Activated CD4-positive, alpha-beta T cell treated with anti-CD3 and anti-CD28 coated beads for 1 hour (primary cell): ENCODE data around the gene PCCB.
"Not testable (repeated sequence)": the region's sequence is repeated elsewhere in the genome, so short reads cannot be mapped to it uniquely, and the experiment has no call there.

Experiments used
- DNase-seq: peaks from one replicate; pipeline ENCODE4 v3.0.0-alpha.2; 2020

The PCCB gene

DNA sequence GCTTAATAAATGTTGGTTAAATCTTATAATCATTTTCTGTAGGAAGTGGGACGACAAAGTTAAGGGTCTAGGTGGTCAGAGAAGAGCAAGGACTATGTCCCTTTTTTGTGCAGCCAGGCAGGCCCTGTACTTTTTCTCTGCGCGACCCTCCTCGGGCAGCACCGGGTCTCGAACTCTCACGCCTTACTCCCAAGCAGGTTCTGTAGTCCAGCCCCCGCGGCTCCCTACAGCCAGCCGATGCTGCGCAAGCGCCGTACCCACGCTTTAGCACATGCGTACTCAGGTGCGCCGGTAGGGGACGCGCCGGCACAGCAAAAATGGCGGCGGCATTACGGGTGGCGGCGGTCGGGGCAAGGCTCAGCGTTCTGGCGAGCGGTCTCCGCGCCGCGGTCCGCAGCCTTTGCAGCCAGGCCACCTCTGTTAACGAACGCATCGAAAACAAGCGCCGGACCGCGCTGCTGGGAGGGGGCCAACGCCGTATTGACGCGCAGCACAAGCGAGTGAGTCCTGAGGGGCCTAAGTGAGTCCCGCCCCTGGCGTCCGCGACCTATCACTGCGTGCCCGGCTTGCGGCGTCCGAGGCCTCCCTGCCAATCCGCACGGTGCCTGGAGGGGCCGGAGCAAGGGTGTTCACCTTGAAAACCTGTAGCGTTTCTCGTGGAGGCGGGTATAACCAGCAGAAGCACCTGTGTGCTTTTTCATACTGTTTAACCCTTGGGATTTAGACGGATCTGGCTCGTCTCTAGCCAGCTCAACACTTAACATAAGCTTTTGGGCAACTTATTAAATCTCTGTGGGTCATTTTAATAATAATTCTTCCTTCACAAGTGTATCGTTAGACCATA lies at the start of gene PCCB:
PCCB (plus strand) TSS at position 282 of the 844 bp plus-strand sequence; CDS start at position 318, 36 bp downstream.
- DNase-seq = peak; percentile 87

DNA sequence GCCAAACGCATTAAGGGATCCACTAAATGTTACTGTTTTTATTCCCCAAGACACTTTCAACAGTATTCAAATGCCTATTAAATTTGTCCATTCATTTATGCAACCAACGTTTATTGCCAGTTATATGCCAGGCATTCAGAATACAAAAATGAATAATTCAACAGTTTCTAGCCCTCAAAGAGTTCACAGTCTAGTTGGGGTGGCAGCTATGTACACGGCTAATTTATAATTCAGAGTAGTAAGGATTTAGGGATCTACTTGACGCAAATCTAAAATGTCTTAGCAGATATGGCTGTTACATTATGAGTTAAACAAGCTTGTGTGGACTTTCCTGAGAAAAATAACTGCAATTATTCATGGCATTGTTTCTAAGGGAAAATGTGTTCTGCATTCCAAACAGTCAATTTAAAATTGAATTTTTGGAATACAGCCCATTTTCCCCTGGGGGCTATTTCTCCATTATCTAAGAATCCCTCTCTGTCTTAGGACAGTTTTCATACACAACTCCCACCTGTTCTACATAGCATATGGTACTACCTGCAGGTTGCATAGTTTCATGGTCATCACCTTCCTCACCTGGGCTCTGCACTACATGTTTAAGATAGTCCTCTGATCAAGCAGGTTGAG lies 42.5 kb upstream of the PCCB start:
- no peak for DNase-seq

DNA sequence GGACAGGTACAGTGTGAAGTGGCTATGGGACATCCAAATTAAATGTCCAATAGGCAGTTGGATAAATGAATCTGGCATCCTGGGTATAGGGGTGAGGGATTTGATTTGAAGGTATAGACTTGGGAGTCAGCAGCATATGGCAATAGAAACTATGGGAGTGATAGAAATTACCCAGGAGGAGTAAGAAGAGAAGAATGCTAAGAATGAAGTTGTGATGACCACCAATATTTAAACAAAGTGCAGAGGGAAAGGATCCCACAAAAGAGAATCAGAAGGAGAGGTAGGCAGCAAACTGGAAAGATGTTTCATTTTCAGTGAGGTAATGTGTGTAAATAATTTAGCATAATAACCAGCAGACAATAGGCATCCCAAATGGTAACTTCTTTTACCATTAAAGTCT lies 40.2 kb upstream of the PCCB start:
- DNase-seq = no peak

DNA sequence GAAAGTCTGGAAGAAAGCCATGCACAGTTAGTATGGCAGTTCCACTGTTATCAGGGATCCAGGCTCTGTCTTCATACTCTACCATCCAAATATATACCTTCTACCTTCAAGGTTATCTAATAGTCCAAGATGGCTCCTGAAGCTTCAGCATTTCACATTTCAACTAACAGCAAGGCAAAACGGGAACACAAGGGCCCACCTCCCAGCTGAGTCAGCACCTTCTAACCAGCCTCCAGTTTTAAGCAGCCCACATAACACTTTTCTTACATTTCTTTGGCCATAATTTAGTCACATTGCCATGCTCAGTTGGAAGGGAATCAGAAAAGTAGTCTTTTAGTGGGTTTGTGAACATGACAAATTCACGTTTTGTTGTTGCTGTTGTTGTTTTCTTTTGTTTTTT lies 38.6 kb upstream of the PCCB start:
- no peak for DNase-seq

DNA sequence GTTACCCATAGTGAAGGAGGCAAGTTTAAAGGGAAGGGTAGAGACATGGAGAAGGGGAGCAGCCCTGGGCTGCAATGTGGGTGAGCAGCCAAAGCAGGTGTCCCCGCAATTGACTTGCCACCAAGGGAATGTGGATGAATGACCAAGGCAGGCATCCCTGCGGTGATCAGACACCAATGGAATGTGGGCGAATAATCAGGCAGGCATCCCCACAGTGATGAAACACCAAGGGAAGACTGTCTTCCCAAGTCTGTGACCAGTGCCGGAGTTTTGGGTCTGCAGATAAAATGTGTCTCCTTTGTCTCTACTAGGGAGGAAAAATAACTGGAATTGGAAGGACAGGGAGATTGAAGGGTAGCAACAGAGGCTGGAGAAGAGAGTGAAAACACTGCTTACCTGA lies 27.4 kb upstream of the PCCB start:
- DNase-seq = not testable (repeated sequence)

DNA sequence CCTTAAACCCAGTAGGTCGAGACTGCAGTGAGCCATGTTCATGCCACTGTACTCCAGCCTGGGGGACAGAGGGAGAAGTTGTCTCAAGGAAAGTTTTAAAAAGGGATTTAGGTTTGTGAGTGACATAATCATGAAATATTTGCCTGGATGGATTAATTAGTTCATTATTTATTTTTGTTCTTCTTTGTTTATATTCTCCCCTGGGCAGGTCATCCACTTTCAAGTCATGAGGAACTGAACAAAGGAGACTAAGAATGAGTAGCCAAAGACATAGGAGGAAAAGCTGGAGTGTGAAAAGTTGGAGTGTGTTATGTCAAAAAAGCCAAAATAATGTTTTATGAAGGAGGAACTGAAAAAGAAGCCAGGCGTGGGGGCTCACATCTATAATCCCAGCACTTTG lies 17.7 kb upstream of the PCCB start:
- DNase-seq = no peak

DNA sequence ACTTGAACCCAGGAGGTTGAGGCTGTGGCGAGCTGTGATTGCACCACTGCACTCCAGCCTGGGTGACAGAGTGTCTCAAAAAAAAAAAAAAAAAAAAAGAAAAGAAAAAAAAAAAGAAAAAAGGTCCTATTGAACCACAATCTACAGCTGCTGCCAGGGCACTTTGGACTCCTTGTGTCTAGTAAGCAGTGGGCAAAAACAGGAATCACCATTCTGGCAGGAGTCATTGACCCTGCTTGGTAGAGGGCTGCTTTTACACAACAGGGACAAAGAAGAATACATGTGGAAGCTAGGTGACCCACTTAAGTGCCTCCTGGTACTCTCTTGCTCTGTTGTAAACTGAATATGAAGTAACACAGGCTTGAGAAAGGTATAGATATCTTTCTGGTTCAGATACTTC lies 14.6 kb upstream of the PCCB start:
- DNase-seq = no peak

DNA sequence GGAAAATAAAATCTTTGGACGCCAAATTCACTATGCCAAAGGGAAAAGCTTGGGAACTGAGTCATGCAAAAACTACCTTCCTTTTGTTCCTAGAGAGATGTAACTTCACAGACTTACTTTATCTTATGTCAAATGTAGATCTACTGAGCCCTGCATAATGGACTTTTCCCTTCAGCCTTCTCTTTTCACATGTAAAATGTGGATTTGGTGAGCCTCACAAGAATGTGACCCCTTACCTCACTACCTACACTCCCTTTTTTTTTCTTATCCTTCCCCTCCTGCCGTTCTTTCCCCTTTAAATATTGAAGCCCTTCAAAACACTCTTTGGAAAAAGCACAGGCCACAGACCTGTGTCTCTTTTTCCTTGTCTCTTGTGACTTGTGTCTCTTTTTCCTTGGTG lies 14.0 kb upstream of the PCCB start:
- DNase-seq = no peak

DNA sequence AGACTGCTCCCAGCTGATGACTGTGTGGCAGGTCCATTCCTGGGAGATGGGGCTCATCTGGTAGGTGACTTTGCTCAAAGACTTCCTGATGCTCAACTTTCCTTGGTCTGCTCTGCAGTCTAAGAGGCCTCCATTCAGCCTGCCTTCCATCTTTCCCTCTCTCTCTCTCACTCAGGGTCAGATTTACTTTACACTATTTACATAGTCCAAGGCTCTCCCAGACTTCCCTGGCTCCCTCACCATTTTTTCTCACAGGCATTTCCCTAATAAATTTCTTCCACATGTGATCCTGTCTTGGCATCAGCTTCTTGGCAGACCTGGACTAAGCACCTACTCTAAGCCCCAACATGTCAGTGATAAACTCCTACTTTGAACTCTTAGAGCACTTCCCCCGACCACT lies 13.0 kb upstream of the PCCB start:
- DNase-seq = no peak

DNA sequence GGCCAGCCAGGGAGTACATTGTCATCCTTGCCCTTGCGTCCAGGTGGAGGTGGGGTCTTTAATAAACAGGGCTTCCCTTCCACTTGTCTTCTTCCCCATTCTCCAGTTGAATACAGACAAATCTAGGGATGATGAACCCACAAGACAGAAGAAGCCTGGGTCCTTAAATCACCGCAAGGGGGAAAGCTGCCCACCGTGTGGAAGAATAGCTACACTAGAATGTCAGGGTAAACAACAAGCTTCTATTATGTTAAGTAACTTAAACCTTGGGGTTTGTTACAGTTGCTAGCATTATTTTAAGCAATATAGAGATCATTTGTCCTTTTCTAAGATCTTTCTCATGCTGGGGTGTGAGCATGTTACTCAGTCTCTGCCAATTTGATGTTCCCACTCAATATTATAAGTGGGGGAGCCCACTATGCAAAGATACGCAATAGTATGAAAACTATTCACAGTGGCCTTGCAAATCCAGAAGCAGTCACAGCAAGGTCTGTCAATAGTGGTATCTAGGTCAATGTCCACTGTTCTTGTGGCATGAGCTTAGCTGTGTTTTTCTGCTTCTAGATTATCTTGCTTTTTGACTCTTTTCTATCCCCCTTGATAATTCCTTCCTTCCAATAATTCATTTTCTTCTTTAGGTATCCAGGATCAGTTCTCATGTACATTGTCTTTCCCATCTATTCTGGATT lies 12.0 kb upstream of the PCCB start:
- no peak for DNase-seq

DNA sequence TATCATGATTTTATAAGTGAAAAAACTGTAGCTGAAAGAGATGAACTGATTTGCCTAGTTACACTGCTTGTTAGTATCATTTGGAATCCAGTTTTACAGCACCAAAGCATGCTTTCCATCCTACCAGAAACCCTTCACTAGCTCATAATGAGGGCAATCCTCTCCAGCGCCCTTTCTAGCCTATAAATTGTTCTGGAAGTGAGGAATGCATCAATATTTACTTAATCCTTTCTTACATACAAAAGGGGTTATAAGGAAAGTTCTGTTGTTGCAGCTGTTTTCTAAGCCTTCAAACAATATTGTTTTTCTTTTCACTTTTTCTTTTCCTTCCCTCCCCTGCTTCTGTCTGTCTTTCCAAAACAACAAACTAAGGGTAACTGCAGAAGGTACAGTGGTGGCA lies 11.0 kb upstream of the PCCB start:
- no peak for DNase-seq

DNA sequence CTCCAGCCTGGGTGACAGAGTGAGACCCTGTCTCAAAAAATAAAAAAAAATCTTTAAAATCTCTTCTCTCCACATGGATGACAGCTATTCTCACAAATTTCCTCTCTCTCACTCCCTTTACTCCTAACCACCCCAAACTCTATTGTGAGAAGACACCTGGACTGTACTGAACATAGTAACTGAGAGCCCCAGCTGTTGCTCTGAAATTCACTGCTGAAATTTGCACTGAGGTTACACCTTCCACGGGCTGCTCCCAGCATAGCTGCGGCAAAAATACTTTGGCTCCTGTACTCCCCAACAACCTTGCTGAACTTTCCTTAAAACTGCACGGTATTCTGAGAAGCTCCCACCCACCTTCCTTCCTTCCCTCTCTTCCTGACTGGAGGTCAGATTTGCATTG lies 4.4 kb upstream of the PCCB start:
- DNase-seq = no peak

DNA sequence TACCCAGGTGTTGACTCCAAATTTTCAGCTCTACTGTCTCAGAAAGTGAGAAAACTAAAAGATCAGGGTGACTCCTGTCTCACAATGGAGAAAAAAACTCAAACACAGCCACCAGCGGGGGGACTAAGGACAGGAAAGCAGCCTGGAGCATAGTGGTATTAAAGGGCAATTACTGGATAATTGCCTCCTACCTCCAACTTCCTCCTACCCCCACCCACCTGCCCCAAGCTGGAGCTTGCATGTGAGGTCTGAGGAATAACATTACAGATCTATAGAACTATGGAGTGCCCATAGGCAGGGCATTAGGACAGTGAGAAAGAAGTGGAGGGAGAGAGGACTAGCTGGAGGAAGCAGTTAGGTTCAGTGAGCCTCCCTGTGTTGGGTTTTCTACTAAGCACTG lies 2.7 kb upstream of the PCCB start:
- no peak for DNase-seq

DNA sequence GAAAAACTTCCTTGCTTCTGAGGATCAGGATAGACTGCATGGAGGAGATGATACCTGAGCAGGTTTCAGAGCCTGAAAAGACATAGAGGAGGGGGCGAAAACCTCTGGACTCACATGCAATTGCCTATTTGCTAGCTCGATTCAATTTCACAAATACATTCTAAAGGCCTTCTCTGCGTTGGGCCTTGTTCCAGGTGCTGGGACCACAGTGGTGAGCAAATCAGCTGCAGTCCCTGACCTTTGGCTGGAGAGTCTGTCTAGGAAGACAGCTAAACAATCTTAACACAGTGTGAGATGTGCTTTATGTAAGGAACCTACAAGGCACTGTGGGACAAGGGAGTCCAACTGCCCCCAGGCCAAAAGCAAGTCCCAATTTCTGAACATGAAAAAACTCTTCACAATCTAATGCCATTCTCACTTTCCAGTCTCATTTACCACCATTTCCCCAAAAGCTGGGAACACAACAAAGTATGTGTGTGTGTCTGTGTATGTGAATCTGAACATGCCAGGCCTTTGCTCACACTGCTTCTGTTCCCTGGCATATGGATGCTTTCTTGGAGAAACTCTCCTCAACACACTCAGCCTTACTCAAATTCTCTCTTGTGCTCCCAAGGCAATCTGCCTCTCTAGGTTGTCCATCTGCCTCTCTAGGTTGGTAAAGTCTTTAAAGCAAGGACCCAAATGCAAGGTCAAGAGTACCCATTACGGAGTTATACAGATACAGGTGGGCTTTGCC lies 2.1 kb upstream of the PCCB start:
- no peak for DNase-seq

DNA sequence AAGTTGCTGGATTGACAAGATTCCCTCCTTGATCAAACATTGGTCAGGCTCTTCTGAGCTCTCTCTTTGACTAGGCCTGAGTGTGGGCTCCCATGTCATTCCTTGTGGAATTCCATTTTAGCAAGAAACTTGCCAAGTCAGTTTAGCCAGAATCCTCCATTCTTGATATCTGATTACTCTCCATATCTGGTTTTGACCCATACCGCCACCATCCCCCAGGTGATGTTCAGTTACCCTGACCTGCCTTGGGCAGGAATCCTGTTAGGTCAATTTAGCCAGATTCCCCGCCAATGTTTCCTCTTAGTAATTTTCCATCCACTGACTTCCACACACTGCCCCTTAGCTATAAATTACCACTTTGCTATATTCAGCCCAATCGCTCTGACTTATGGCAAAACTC lies 1.0 kb upstream of the PCCB start:
- DNase-seq = no peak

DNA sequence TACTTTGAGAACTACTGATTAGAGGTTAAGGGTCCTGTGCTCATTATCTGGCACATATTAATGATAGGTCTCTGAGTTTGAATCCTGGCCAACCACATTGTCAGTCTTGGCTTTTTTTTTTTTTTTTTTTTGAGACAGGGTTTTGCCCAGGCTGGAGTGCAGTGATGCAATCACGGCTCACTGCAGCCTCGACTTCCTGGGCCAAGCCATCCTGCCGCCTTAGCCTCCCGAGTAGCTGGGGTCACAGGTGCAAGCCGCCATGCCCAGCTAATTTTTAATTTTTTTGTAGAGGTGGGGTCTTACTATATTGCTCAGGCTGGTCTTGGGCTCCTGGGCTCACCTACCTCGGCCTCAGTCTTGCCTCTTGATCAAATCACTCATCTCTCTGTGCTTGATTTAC lies 547 bp upstream of the PCCB start:
- DNase-seq = no peak

DNA sequence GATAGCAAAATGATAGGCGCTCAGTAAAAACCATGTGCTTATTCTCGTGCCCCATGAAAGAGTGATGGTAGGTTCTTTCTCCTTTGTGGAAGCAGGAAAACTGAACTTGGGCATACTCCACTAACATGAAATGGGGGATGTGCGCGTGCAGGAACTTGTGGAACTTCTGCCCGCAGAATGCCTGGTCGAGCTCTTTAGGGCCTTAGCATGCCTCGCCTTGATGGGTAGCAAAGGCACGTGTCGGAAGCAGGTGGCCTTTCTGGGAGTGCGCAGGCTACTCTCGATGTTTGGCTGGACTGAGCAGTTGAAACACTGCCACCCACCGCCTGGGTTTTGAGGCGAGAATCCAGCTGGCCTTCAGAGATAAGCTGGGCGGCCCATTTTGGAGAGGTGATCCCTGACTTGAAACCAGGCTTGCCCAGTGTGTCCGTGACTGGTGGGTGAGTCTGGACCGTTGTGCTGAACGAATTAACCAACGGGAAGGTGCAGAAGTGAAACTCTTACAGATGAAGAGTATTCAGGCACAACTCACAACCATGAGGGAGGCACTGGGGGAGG lies 842 bp downstream of the PCCB start:
- peak; percentile 12 for DNase-seq

DNA sequence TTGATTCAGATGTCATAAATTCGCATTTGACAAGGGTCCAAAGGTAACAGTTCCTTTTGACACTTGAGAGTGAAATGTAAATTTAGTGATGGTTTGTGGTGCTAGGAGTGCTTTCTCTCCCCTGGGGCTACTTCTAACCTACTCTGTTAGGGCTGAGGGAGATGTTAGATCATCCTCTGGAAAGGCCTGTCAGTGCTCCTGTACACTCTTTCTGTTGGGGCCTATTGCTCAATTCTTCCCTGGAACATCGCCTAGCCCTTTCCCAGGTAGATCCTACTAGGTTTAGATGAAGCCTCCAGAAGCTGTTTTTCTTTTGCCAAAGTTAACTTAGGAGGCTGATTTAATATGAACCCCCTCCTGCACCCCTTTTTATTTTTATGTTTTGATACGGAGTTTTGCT lies 1.4 kb downstream of the PCCB start:
- DNase-seq = no peak

DNA sequence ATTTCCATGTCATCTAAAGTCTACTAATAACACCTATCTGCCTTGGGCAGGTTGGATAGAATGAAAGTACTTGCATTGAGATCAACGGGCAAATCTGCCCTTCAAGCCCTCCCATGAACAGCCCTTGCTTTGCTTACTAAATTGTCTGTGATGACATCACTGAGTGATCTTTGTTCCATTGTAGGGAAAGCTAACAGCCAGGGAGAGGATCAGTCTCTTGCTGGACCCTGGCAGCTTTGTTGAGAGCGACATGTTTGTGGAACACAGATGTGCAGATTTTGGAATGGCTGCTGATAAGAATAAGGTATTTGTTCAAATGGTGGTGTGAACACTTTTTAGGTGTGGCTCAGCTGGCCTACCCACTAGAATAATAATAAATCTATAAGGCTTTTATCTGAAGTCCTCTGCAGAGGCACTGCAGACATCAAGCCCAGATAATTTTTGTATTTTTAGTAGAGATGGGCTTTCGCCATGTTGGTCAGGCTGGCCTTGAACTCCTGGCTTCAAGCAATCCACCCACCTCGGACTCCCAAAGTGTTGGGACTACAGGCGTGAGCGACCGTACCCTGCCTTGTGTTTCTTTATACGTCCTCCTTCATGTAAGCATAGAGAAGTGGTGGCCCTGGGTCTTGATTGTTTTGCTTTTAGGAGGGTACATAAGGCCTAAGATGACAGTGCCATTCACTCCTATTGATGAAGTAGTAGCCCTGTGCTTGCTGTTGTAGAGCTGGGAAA lies 5.7 kb downstream of the PCCB start:
- DNase-seq = no peak

DNA sequence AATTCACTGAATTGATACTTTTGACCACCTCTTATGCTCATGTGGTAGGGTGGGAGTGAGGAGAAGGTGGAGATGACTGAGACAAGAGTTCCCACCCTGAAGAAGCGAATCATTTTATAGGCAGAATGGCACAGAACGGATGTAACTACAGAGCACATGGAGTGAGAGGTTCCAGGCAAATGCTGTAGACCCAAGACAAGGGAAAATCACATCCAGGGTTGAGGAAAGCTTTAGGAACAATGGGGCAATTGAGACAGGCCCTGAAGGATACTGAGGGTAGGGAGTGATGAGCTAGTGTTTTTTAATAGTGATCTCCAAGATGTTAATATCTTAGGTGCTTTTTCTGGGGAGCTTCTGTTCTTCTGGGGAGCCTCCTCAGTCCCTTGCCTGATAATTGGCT lies 8.1 kb downstream of the PCCB start:
- no peak for DNase-seq

DNA sequence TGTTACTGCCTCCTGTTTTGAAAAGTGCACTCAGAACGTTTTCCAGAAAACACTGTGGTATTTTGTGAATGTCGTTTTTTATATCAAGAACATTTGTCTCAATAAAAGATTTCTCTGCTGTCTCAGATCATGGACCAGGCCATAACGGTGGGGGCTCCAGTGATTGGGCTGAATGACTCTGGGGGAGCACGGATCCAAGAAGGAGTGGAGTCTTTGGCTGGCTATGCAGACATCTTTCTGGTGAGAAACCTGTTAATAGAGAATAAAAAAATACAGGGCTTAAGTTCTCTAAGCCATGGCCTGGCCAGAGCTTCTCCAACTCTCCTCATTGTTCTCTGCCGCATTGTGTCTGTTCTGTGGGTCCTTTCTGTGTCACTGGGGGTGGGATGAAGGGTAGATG lies 11.7 kb downstream of the PCCB start:
- no peak for DNase-seq

DNA sequence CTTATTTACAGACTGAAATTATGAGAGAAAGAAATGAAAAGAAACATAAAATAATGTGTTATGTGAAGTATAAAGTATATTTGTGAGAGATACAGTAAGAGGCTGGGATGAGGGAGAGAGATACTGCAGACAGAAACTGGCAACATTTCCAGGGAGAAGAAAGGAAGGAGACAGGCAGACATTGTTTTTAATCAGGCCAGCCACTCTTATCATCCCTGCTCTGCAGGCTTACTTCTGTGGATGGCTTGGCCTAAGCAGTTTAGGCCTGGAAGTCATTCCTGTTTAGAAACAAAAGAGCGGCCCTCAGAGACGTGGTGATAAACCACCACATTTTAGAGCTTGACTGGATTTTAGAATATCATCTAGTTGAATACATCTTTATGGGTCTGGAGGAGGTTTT lies 12.4 kb downstream of the PCCB start:
- no peak for DNase-seq
